Measurements from ENCODE around the gene RALGAPA2.
A peak's percentile ranks its signal among the peaks of the same experiment; 100 is the strongest.

The RALGAPA2 gene

GRCh38 chr20:20721489-20721888 lies 9.0 kb upstream of the RALGAPA2 start:
- Histone ChIP-seq H3K4me1 (ENCODE audit: control insufficient read depth in 1 of 2, insufficient read depth in 2 of 2, low read length in 2 of 2) (no peaks in the 10 kb centered on the region), H3K27me3 (ENCODE audit: control insufficient read depth in 1 of 2, insufficient read depth in 2 of 2, low read length in 2 of 2) (no peaks in the 10 kb centered on the region), H3K9ac (ENCODE audit: low read depth in 1 of 2, low read length in 2 of 2) (no peak overlapping the region), H3K27ac (ENCODE audit: low read depth, low read length) (no peak overlapping the region), H3K36me3 (ENCODE audit: control insufficient read depth in 1 of 2, insufficient read depth in 2 of 2, low read length in 2 of 2) (no peaks in the 10 kb centered on the region), H3K4me3 (ENCODE audit: low read depth in 1 of 2, low read length in 2 of 2) (no peak overlapping the region), H3K9me3 (ENCODE audit: control insufficient read depth in 1 of 2, low read length in 2 of 2) (no peaks in the 10 kb centered on the region)

- Histone ChIP-seq H3K36me3 (ENCODE audit: control insufficient read depth in 1 of 2, insufficient read depth in 2 of 2, low read length in 2 of 2) (no peaks in the 10 kb centered on the region), H3K27ac (ENCODE audit: low read depth, low read length) (no peak overlapping the region), H3K4me3 (ENCODE audit: low read depth in 1 of 2, low read length in 2 of 2) (no peak overlapping the region), H3K4me1 (ENCODE audit: control insufficient read depth in 1 of 2, insufficient read depth in 2 of 2, low read length in 2 of 2) (no peaks in the 10 kb centered on the region), H3K9ac (ENCODE audit: low read depth in 1 of 2, low read length in 2 of 2) (no peak overlapping the region), H3K27me3 (ENCODE audit: control insufficient read depth in 1 of 2, insufficient read depth in 2 of 2, low read length in 2 of 2) (no peaks in the 10 kb centered on the region), H3K9me3 (ENCODE audit: control insufficient read depth in 1 of 2, low read length in 2 of 2) (no peaks in the 10 kb centered on the region)
Observed at GRCh38 chr20:20720158-20720557, 7.7 kb upstream of the RALGAPA2 start.

DNA sequence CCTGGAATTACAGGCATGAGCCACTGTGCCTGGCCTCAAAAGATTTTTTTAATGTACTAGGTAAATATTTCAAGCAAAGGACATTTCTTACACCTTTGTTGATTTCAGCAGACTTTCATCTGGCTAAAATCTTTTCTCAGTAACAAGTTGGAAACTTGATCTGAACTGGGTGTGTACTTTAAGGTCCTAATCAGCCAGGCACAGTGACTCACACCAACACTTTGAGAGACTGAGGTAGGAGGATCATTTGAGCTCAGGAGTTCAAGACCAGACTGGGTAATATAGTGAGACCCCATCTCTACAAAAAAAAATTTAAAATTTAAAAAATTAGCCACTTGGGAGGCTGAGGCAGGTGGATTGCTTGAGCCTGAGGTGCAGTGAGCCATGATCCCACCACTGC lies 7.0 kb upstream of the RALGAPA2 start:
- no peaks in the 10 kb centered on the region for H3K4me1 ChIP-seq (ENCODE audit: control insufficient read depth in 1 of 2, insufficient read depth in 2 of 2, low read length in 2 of 2)
- H3K4me3 ChIP-seq (ENCODE audit: low read depth in 1 of 2, low read length in 2 of 2), result no peak overlapping the region
- H3K9ac ChIP-seq (ENCODE audit: low read depth in 1 of 2, low read length in 2 of 2), result no peak overlapping the region
- H3K27me3 ChIP-seq (ENCODE audit: control insufficient read depth in 1 of 2, insufficient read depth in 2 of 2, low read length in 2 of 2), result no peaks in the 10 kb centered on the region
- H3K9me3 ChIP-seq (ENCODE audit: control insufficient read depth in 1 of 2, low read length in 2 of 2), result no peaks in the 10 kb centered on the region
- no peaks in the 10 kb centered on the region for H3K36me3 ChIP-seq (ENCODE audit: control insufficient read depth in 1 of 2, insufficient read depth in 2 of 2, low read length in 2 of 2)
- H3K27ac ChIP-seq (ENCODE audit: low read depth, low read length), result no peak overlapping the region

- H3K36me3 ChIP-seq (ENCODE audit: control insufficient read depth in 1 of 2, insufficient read depth in 2 of 2, low read length in 2 of 2), result no peaks in the 10 kb centered on the region
- peaks cover 20% of the 10 kb centered on the region in 2 donors for H3K4me1 ChIP-seq (ENCODE audit: control insufficient read depth in 1 of 2, insufficient read depth in 2 of 2, low read length in 2 of 2)
- no peaks in the 10 kb centered on the region for H3K9me3 ChIP-seq (ENCODE audit: control insufficient read depth in 1 of 2, low read length in 2 of 2)
- peak overlapping the region; percentile 72 to 92 for H3K4me3 ChIP-seq (ENCODE audit: low read depth in 1 of 2, low read length in 2 of 2)
- peak overlapping the region in 1 of 2 donors; percentile 47 for H3K9ac ChIP-seq (ENCODE audit: low read depth in 1 of 2, low read length in 2 of 2)
- H3K27ac ChIP-seq (ENCODE audit: low read depth, low read length), result peak overlapping the region; percentile 92
- no peaks in the 10 kb centered on the region for H3K27me3 ChIP-seq (ENCODE audit: control insufficient read depth in 1 of 2, insufficient read depth in 2 of 2, low read length in 2 of 2)
Observed at GRCh38 chr20:20713244-20713765, 861 bp upstream of the RALGAPA2 start.

DNA sequence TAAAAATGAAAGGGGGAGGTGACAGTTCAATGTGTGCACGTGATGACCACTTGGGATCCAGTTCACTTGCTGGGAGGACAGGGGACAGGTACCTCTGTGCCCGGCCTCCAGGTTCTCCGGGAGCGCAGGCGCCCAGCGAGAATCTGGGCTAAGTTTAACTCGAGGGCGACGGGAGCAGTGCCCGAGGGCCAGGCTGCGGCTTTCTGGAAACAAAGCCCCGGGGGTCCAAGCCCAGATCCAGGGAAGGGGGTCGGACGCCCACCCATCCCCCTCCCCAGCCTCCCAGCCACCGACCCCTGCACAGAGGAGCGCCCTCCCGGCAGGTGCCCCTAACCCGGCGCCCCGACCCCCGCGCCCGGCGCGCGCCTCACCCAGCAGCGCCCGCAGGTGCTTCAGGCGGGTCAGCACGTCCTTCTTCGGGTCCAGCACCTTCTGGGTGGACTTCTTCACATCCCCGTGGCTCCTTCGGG lies 405 bp downstream of the RALGAPA2 start:
- H3K9ac ChIP-seq (ENCODE audit: low read depth in 1 of 2, low read length in 2 of 2), result peak overlapping the region; percentile 69 to 74
- peak overlapping the region; percentile 72 to 92 for H3K4me3 ChIP-seq (ENCODE audit: low read depth in 1 of 2, low read length in 2 of 2)
- H3K27ac ChIP-seq (ENCODE audit: low read depth, low read length), result peak overlapping the region; percentile 92
- no peaks in the 10 kb centered on the region for H3K9me3 ChIP-seq (ENCODE audit: control insufficient read depth in 1 of 2, low read length in 2 of 2)
- no peaks in the 10 kb centered on the region for H3K27me3 ChIP-seq (ENCODE audit: control insufficient read depth in 1 of 2, insufficient read depth in 2 of 2, low read length in 2 of 2)
- peaks cover 26 to 27% of the 10 kb centered on the region in 2 donors for H3K4me1 ChIP-seq (ENCODE audit: control insufficient read depth in 1 of 2, insufficient read depth in 2 of 2, low read length in 2 of 2)
- H3K36me3 ChIP-seq (ENCODE audit: control insufficient read depth in 1 of 2, insufficient read depth in 2 of 2, low read length in 2 of 2), result no peaks in the 10 kb centered on the region

DNA sequence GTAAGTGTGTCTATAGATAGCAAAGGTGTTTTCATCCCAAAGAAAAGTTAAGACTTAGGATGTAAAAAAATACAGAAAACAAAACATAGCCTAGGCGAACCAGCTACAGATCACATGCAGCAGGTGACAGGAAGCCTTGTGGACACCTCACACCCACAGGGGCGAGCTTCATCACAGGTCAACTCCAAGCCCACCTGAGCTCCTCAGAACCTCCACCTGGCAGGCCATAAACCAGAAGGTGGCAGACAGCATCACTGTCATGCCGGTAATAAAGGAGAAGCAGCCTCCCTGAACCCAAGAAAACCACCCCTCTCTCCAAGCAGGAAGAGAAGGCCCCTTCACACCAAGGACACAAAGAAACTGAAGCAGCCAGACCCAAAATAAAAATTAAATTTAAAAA lies 1.0 kb downstream of the RALGAPA2 start:
- H3K27ac ChIP-seq (ENCODE audit: low read depth, low read length), result peak overlapping the region; percentile 37

DNA sequence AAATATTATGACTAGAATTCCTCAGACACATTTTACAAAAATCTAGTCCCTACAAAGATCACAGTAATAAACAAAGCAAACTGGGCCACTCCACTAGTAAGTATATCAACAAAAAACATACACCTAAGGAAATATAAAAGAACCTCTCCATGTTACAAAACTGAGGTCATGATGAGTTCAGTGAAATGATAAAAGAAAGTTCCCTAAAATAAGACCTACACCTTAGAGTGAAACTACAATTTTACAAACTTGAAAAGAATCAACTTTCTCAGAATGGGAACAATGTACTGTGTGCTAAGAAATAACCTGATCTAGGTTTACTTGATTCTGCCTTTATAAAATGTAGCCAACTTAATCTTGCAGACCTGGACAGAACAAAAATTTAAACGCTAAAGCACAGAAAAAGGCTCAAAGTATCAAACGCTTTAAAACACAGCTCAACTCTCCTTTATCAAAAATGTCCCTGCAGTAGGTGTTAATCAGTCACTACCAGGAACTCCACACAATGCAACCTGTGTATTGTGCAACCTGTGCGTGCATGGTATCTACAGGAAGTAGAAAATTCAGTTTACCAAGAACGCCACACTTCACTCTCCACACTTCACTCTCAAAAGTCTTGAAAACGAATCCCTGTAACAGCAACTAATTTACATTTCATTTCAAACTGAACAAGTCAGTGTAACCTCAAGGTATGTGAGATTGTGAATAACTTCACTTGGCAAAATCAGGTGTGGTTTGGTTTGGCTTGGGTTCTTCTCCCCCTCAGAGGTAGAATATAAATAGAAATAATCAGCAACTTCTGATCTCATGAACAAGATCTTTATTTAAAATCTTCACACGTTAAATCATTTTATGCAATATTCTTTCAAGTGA lies 1.8 kb downstream of the RALGAPA2 start:
- no peaks in the 10 kb centered on the region for H3K27me3 ChIP-seq (ENCODE audit: control insufficient read depth in 1 of 2, insufficient read depth in 2 of 2, low read length in 2 of 2)
- H3K4me1 ChIP-seq (ENCODE audit: control insufficient read depth in 1 of 2, insufficient read depth in 2 of 2, low read length in 2 of 2), result peaks cover 28 to 36% of the 10 kb centered on the region in 2 donors
- no peaks in the 10 kb centered on the region for H3K9me3 ChIP-seq (ENCODE audit: control insufficient read depth in 1 of 2, low read length in 2 of 2)
- H3K36me3 ChIP-seq (ENCODE audit: control insufficient read depth in 1 of 2, insufficient read depth in 2 of 2, low read length in 2 of 2), result no peaks in the 10 kb centered on the region
- peak overlapping the region; percentile 69 to 74 for H3K9ac ChIP-seq (ENCODE audit: low read depth in 1 of 2, low read length in 2 of 2)
- H3K4me3 ChIP-seq (ENCODE audit: low read depth in 1 of 2, low read length in 2 of 2), result peak overlapping the region; percentile 72 to 92
- H3K27ac ChIP-seq (ENCODE audit: low read depth, low read length), result peak overlapping the region; percentile 37

More for the DNA sequence above, 1.0 kb downstream of the RALGAPA2 start:
- H3K4me3 ChIP-seq (ENCODE audit: low read depth in 1 of 2, low read length in 2 of 2), result peak overlapping the region; percentile 72 to 92
- H3K4me1 ChIP-seq (ENCODE audit: control insufficient read depth in 1 of 2, insufficient read depth in 2 of 2, low read length in 2 of 2), result peaks cover 28 to 32% of the 10 kb centered on the region in 2 donors
- no peaks in the 10 kb centered on the region for H3K9me3 ChIP-seq (ENCODE audit: control insufficient read depth in 1 of 2, low read length in 2 of 2)
- peak overlapping the region; percentile 69 to 74 for H3K9ac ChIP-seq (ENCODE audit: low read depth in 1 of 2, low read length in 2 of 2)
- H3K27me3 ChIP-seq (ENCODE audit: control insufficient read depth in 1 of 2, insufficient read depth in 2 of 2, low read length in 2 of 2), result no peaks in the 10 kb centered on the region
- H3K36me3 ChIP-seq (ENCODE audit: control insufficient read depth in 1 of 2, insufficient read depth in 2 of 2, low read length in 2 of 2), result no peaks in the 10 kb centered on the region

- peak overlapping the region in 1 of 2 donors; percentile 74 for H3K9ac ChIP-seq (ENCODE audit: low read depth in 1 of 2, low read length in 2 of 2)
- no peaks in the 10 kb centered on the region for H3K36me3 ChIP-seq (ENCODE audit: control insufficient read depth in 1 of 2, insufficient read depth in 2 of 2, low read length in 2 of 2)
- no peak overlapping the region for H3K27ac ChIP-seq (ENCODE audit: low read depth, low read length)
- no peaks in the 10 kb centered on the region for H3K27me3 ChIP-seq (ENCODE audit: control insufficient read depth in 1 of 2, insufficient read depth in 2 of 2, low read length in 2 of 2)
- peaks cover 28 to 36% of the 10 kb centered on the region in 2 donors for H3K4me1 ChIP-seq (ENCODE audit: control insufficient read depth in 1 of 2, insufficient read depth in 2 of 2, low read length in 2 of 2)
- peak overlapping the region; percentile 72 to 92 for H3K4me3 ChIP-seq (ENCODE audit: low read depth in 1 of 2, low read length in 2 of 2)
- H3K9me3 ChIP-seq (ENCODE audit: control insufficient read depth in 1 of 2, low read length in 2 of 2), result no peaks in the 10 kb centered on the region
Observed at GRCh38 chr20:20709887-20710286, 2.6 kb downstream of the RALGAPA2 start.

GRCh38 chr20:20706285-20706684 lies 6.2 kb downstream of the RALGAPA2 start:
- no peak overlapping the region for H3K27ac ChIP-seq (ENCODE audit: low read depth, low read length)
- H3K9ac ChIP-seq (ENCODE audit: low read depth in 1 of 2, low read length in 2 of 2), result no peak overlapping the region
- peaks cover 21 to 31% of the 10 kb centered on the region in 2 donors for H3K4me1 ChIP-seq (ENCODE audit: control insufficient read depth in 1 of 2, insufficient read depth in 2 of 2, low read length in 2 of 2)
- H3K9me3 ChIP-seq (ENCODE audit: control insufficient read depth in 1 of 2, low read length in 2 of 2), result no peaks in the 10 kb centered on the region
- H3K4me3 ChIP-seq (ENCODE audit: low read depth in 1 of 2, low read length in 2 of 2), result no peak overlapping the region
- no peaks in the 10 kb centered on the region for H3K27me3 ChIP-seq (ENCODE audit: control insufficient read depth in 1 of 2, insufficient read depth in 2 of 2, low read length in 2 of 2)
- H3K36me3 ChIP-seq (ENCODE audit: control insufficient read depth in 1 of 2, insufficient read depth in 2 of 2, low read length in 2 of 2), result no peaks in the 10 kb centered on the region

Data from duodenal mucosa (tissue), 2 donors.